Neural progenitor cell (in vitro differentiated cells): ENCODE results near the gene C11orf54. TPM values are rescaled to one million over a fixed set of nuclear protein-coding genes. Genes with fewer than 3 reads are reported as not detected.

Experiments
- DNase-seq: peaks from one replicate; pipeline ENCODE4 v3.0.0-alpha.2; 2016; ENCODE audit warnings: low spot score
- H2AFZ ChIP-seq: fragments of 200-600 bp; sonication (generic); replicated peaks from 2 replicates; pipeline ENCODE4 v1.6.1; 2016; ENCODE audit warnings: antibody characterized with exemption
- H3F3A ChIP-seq: fragments of 200-600 bp; sonication (generic); 2 replicates; pipeline ENCODE4 v1.6.1; 2016; ENCODE audit warnings: antibody characterized with exemption, low read depth
- H3K27ac ChIP-seq: fragments of 200-600 bp; sonication (generic); 2 replicates; pipeline ENCODE4 v1.5.1; 2016; ENCODE audit warnings: mild to moderate bottlenecking
- H3K27me3 ChIP-seq: fragments of 200-600 bp; sonication (generic); 2 replicates; pipeline ENCODE4 v1.6.1; 2016; ENCODE audit warnings: mild to moderate bottlenecking, moderate library complexity
- H3K36me3 ChIP-seq: fragments of 200-600 bp; sonication (generic); 2 replicates; pipeline ENCODE4 v1.5.1; 2016
- H3K4me1 ChIP-seq: fragments of 200-600 bp; sonication (generic); 2 replicates; pipeline ENCODE4 v1.6.1; 2016; ENCODE audit warnings: mixed run types
- H3K4me2 ChIP-seq: fragments of 200-600 bp; sonication (generic); 2 replicates; pipeline ENCODE4 v1.6.1; 2016
- H3K4me3 ChIP-seq: fragments of 200-600 bp; sonication (generic); 2 replicates; pipeline ENCODE4 v1.5.1; 2016
- H3K79me2 ChIP-seq: fragments of 200-600 bp; sonication (generic); 2 replicates; pipeline ENCODE4 v1.6.1; 2016; ENCODE audit warnings: low read depth
- H3K9ac ChIP-seq: fragments of 200-600 bp; sonication (generic); 2 replicates; pipeline ENCODE4 v1.6.1; 2016
- H3K9me3 ChIP-seq: fragments of 200-600 bp; sonication (generic); 2 replicates; pipeline ENCODE4 v1.5.1; 2016; ENCODE audit warnings: low read depth
- H4K20me1 ChIP-seq: fragments of 200-600 bp; sonication (generic); 2 replicates; pipeline ENCODE4 v1.6.1; 2016; ENCODE audit warnings: low read depth
- H3K27ac Mint-ChIP-seq: 3 replicates; pipeline ENCODE4 v1.8.0; 2021; ENCODE audit warnings: mixed read lengths
- H3K27me3 Mint-ChIP-seq: 2 replicates; pipeline ENCODE4 v1.8.0; 2022; ENCODE audit warnings: low read depth, mild to moderate bottlenecking, inconsistent platforms, moderate library complexity, mixed read lengths; ENCODE audit not compliant: insufficient read depth
- H3K36me3 Mint-ChIP-seq: 3 replicates; pipeline ENCODE4 v1.8.0; 2021; ENCODE audit warnings: mixed read lengths
- H3K4me1 Mint-ChIP-seq: 3 replicates; pipeline ENCODE4 v1.8.0; 2021; ENCODE audit warnings: mixed read lengths
- H3K4me3 Mint-ChIP-seq: 3 replicates; pipeline ENCODE4 v1.8.0; 2021; ENCODE audit warnings: mild to moderate bottlenecking, moderate library complexity, mixed read lengths
- H3K9me3 Mint-ChIP-seq: 3 replicates; pipeline ENCODE4 v1.8.0; 2020; ENCODE audit warnings: mixed read lengths
- CTCF ChIP-seq: fragments of 200-600 bp; sonication (generic); IDR thresholded peaks from 2 replicates; pipeline ENCODE4 v1.5.1; 2017; ENCODE audit warnings: antibody characterized with exemption, mild to moderate bottlenecking
- EZH2 ChIP-seq: fragments of 200-600 bp; sonication (generic); IDR thresholded peaks from 2 replicates; pipeline ENCODE4 v1.6.1; 2017; ENCODE audit warnings: antibody characterized with exemption, mild to moderate bottlenecking, moderate library complexity
- EZH2phosphoT487 ChIP-seq: fragments of 200-600 bp; sonication (generic); IDR thresholded peaks from 2 replicates; pipeline ENCODE4 v1.6.1; 2017; ENCODE audit warnings: antibody characterized with exemption
- total RNA-seq: library from RNA; depleted of rRNA; stranded (reverse); fragments of >200 nt; gene quantifications from 2 replicates; pipeline ENCODE4 v1.2.3, GENCODE V29; 2015; ENCODE audit warnings: low replicate concordance

The C11orf54 gene
- total RNA-seq, 1 donor from 2014 or later = 44.3 TPM

DNA sequence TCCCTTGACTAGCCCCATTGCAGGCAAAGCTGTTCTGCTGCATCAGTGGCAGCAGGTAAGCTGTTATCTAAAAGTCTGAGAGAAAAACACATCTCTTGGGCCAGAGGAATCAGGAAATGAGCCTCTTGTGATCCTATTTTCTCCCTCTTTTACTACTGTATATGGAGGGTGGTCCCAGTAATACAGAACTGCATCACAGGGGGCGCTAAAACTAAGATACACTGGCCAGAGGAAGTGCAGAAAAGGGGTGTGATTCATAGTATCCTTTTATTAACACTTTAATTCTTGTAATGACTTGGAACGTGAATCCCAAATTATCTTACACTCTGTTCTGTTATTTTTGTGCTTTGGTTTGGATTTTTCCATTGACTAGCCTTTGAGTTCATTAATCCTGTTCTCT is 33.8 kb downstream of the C11orf54 start:
- Mint-ChIP-seq H3K36me3 (peaks cover 13% of the 10 kb centered on the region), H3K9me3 (peaks cover 4% of the 10 kb centered on the region), H3K4me3 (no peak overlapping the region), H3K27ac (no peak overlapping the region), H3K4me1 (no peaks in the 10 kb centered on the region), H3K27me3 (peaks cover 2% of the 10 kb centered on the region)
- TF ChIP-seq CTCF (peak; percentile 58), EZH2phosphoT487 (no peak)
- Histone ChIP-seq H3K4me2 (no peak overlapping the region), H2AFZ (no peak overlapping the region), H3F3A (no peaks in the 10 kb centered on the region), H3K9me3 (no peaks in the 10 kb centered on the region), H4K20me1 (no peaks in the 10 kb centered on the region), H3K36me3 (no peaks in the 10 kb centered on the region), H3K4me1 (no peaks in the 10 kb centered on the region), H3K9ac (no peak overlapping the region), H3K27ac (no peak overlapping the region), H3K4me3 (no peak overlapping the region), H3K27me3 (no peaks in the 10 kb centered on the region), H3K79me2 (no peaks in the 10 kb centered on the region)
- peak; percentile 45 for DNase-seq

DNA sequence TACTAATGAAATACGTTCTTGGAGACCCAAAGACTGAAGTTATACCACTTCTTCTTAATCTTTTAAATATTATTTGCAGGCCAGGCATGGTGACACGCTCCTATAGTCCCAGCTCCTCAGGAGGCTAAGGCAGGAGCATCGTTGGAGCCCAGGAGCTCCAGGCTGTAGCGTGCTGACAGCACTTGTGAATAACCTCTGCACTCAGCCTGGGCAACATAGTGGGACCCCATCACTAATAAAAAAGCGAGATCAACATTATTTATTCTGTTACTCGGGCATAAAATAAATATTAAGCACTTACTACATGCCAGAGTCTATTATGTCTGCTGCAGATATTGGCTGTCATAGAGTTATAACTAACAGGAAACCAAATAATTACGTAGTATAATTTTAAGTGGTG is 41.9 kb downstream of the C11orf54 start:
- Histone ChIP-seq H3K79me2 (peaks cover 60% of the 10 kb centered on the region), H3K36me3 (peaks cover 20% of the 10 kb centered on the region), H3K27ac (no peak overlapping the region), H3K4me3 (peak overlapping the region; percentile 95), H3K9me3 (no peaks in the 10 kb centered on the region), H3K27me3 (no peaks in the 10 kb centered on the region), H3K4me1 (peaks cover 29% of the 10 kb centered on the region), H3F3A (peaks cover 9% of the 10 kb centered on the region), H3K9ac (peak overlapping the region; percentile 24), H3K4me2 (peak overlapping the region; percentile 98), H2AFZ (peak overlapping the region; percentile 46), H4K20me1 (peaks cover 37% of the 10 kb centered on the region)
- no peak for DNase-seq
- H3K27me3 Mint-ChIP-seq = peaks cover 2% of the 10 kb centered on the region
- H3K9me3 Mint-ChIP-seq = peaks cover 2% of the 10 kb centered on the region
- H3K27ac Mint-ChIP-seq = no peak overlapping the region
- peak overlapping the region; percentile 100 for H3K4me3 Mint-ChIP-seq
- TF ChIP-seq CTCF = no peak
- TF ChIP-seq EZH2 = no peak
- H3K4me1 Mint-ChIP-seq = peaks cover 33% of the 10 kb centered on the region
- H3K36me3 Mint-ChIP-seq = peaks cover 26% of the 10 kb centered on the region

DNA sequence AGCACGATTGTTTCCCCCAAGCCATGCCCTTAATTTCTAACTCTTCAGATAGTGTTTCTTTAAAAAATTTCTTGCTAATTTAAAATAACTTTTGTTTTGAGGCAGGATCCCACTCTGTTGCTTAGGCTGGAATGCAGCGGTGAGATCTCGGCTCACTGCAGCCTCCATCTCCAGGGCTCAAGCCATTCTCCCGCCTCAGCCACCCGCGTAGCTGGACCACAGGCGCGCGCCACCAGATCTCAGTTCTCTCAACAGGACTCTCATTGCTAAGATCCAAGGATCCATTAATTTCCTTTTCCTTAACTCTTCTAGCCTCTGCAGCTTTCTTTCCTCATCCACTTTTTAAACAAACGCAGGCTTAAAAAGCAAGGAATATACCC is 42.3 kb downstream of the C11orf54 start:
- no peak for DNase-seq
- Mint-ChIP-seq H3K36me3 (peaks cover 27% of the 10 kb centered on the region), H3K9me3 (peaks cover 2% of the 10 kb centered on the region), H3K27me3 (peaks cover 2% of the 10 kb centered on the region), H3K4me3 (peak overlapping the region; percentile 100), H3K27ac (peak overlapping the region; percentile 96), H3K4me1 (peaks cover 33% of the 10 kb centered on the region)
- Histone ChIP-seq H3K27me3 (no peaks in the 10 kb centered on the region), H3K27ac (no peak overlapping the region), H4K20me1 (peaks cover 41% of the 10 kb centered on the region), H3F3A (peaks cover 9% of the 10 kb centered on the region), H3K79me2 (peaks cover 64% of the 10 kb centered on the region), H2AFZ (peak overlapping the region; percentile 46), H3K9me3 (no peaks in the 10 kb centered on the region), H3K4me3 (peak overlapping the region; percentile 95), H3K4me1 (peaks cover 29% of the 10 kb centered on the region), H3K36me3 (peaks cover 22% of the 10 kb centered on the region), H3K9ac (peak overlapping the region; percentile 24), H3K4me2 (peak overlapping the region; percentile 98)
- TF ChIP-seq EZH2 = no peak
- TF ChIP-seq CTCF = no peak
- no peak for TF ChIP-seq EZH2phosphoT487
